RKO (cell line): Measurements from ENCODE around the gene SDF4.

Experiments used
- DNase-seq: peaks from one replicate; pipeline ENCODE4 v3.0.0-alpha.2; 2016; ENCODE audit warnings: low spot score

Gene SDF4

DNA sequence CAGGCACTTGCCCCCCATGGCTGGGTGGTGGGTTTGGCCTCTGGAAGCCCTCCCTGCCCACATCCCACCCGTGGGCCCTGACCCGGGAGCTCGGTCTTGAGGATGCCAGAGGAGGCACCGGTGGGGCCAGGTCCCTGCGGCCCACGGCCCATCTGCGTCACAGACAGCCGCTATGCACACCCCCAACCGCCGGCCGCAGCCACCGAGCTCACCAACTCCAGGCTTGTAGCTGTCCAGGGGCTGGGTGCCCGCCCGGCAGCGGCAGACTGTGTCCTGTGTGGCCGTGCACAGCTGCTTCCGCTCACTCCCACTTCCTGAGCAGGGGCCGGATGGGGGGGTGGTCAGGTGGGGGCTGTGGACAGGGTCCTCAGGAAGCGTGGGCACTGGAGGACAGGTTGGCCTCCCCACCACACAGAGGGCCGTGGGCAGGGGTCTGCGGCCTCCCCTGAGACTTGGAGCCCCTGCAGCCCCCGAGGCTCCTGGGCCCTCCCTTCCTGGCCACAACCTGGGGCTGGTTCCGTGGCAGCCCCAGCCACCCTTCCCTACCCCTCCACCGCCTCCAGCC lies 18.9 kb downstream of the SDF4 start:
- DNase-seq: no peak

- DNase-seq: no peak
Observed at GRCh38 chr1:1211541-1212441, 20.0 kb downstream of the SDF4 start.

GRCh38 chr1:1210726-1211540 lies 20.9 kb downstream of the SDF4 start:
- no peak for DNase-seq

DNA sequence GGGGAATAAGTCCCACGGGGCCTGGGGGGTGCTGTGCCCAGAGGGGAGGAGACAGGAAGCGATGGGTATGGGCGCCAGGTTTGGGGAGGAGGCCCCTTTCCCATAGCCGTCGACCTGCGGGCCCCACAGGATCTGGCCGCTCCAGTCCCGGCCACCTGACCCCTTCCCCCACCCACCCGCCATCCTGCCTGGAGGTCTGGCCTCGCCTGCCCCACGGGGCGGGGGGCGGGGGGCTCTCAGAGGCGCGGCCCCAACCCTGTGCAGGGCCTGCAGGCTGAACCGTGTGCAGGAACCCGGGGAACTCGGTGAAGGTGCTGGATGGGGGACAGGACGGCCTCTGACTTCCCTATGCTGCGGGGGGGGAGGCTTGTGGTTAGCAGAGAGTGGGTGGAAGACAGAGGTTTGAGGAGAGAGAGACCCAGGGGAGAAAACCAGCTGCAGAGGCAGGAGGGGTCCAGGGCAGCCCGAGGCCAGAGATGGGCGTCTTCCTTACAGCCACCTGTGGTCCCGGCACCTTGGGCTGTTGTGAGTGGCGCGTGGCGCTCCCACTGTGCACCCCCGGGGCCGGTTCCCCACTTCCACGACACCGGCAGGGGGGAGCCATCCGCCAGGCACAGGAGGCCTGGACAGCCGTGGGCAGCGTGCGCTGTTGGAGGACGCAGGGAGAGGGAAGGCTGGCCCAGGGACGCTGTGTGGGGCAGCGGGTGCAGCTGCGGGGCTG lies 22.9 kb downstream of the SDF4 start:
- DNase-seq: no peak

DNA sequence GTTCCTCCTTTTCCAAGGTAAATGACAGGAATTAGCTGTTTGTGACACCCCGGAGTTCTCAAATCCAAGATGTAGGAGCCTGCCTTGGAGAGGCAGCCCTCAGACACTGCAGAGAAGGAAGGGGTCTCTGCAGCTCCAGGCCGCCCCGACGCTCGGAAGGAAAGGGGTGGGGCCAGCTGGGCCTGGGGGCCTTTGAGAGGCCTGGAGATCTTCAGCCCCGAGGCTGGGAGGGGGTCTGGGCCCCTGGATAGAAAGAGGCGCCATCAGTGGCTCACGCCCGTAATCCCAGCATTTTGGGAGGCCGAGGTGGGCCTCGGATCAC lies 24.3 kb downstream of the SDF4 start:
- no peak for DNase-seq

DNA sequence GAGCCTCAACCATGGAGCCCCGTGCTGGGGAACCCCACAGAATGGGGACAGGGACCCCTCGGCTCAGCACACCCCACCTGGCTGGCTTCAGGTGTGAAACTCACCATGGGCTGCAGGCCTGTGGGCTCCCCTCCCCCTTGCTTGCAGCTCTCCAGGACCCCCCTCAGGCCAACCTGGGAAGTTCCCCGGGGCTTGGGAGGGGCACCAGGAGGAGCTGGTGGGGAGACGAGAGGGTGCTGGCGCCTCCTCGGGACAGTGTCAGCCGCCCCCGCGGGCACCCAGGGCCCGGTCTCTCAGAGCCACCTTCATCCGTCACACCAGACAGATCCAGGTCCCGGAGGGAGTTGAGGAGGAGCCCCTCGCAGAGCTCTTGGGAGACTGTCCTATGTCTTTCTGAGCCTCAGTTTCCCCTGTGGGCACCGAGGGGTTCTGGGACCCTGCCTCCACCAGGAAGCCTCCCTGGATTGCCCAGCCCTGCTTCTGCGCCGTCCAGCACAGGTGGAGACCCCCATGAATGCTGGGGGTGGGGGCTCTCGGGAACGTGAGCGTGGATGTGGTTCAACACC lies 24.8 kb downstream of the SDF4 start:
- DNase-seq: no peak

GRCh38 chr1:1206376-1206965 lies 25.3 kb downstream of the SDF4 start, which contains the start of gene TNFRSF18:
Gene TNFRSF18, minus strand, starts transcription at chr1:1206592. Its CDS starts 21 bp downstream, at chr1:1206571.
- no peak for DNase-seq

- no peak for DNase-seq
Observed at GRCh38 chr1:1205769-1206375, 25.9 kb downstream of the SDF4 start.

DNA sequence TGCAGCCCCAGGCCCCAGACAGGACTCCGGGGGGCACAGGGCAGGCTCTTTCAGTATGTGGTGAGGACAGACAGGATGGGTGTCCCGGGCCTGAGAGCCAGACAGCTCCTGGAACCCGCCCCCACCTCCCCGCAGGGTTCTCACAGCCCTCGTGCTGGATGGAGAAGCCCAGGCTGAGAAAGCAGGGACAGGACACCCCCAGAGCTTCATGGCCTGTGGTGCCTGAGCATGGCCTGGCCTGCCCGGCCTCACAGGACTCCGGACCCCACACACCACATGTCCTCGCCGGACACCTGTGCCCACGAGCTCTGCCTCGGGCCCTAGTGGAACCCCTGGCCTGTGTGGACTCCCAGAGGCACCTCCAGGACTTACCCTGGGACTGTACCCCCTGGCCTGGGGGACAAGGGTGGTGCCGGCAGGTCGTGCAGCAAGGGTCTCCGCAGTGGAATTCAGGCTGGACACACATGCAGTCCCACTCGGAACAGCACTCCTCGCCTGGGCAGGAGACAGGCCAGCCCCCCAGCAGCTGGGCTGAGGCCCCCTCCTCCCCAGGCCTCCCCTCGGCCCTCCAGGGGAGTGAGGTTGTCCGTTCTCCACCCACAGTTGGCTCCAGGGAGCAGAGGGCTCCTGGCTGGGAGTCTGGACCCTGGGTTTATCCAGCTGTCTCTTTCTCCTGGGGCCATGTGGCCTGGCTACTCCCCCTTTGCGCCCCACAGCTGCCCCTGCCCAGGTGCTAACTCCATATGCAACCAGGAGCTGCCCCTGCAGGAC lies 26.6 kb downstream of the SDF4 start:
- DNase-seq: no peak

GRCh38 chr1:1204425-1204920 lies 27.3 kb downstream of the SDF4 start:
- DNase-seq: no peak

- no peak for DNase-seq
Observed at GRCh38 chr1:1203561-1204424, 28.0 kb downstream of the SDF4 start.

- no peak for DNase-seq
Observed at GRCh38 chr1:1202831-1203560, 28.8 kb downstream of the SDF4 start.

DNA sequence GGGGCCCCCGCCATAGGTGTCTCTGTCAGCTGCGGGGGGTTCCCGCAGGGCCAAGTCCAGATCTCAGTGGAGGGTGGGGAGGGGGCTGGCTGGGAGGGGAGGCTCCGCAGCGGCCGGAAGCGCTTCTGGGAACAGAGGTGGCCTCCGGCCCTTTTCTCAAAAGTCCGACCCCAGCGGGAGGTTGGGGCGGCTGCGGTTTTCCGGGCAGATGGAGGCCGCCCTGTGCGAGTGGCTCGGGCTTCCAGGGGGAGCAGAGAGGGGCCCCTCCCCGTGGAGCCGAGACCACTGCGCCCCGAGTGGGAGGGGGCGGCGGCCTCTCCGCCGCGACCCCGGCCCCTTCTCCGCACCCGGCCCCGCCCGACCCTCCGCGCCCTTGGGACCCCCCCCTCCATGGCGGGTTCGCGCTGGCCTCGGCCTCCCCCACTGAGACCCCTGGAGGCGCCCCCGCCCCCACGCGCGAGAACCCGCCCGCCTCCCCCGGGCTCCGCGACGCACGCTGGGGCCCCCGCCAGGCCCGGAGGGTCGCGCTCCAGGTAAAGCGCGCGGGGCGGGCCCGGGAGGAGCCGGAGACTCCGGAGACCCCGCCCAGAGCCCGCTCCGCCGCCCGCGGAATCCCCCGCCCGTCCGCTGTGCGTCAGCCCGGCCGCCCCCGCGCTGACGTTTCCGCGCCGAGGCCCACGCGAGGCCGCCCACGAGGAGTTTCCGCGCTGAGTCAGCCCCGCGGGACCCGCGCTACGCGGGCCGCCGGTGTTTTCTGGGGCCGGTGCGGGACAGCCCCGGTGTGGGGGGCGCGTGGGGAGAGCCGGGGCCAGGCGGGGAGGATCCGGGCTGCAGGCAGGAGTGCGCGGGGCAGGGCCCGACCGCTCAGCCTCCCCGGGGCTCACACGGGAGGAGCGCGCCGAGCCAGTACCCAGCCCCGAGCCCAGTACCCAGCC lies 30.7 kb downstream of the SDF4 start:
- peak; percentile 22 for DNase-seq

GRCh38 chr1:1199961-1200875 lies 31.6 kb downstream of the SDF4 start:
- DNase-seq: no peak

DNA sequence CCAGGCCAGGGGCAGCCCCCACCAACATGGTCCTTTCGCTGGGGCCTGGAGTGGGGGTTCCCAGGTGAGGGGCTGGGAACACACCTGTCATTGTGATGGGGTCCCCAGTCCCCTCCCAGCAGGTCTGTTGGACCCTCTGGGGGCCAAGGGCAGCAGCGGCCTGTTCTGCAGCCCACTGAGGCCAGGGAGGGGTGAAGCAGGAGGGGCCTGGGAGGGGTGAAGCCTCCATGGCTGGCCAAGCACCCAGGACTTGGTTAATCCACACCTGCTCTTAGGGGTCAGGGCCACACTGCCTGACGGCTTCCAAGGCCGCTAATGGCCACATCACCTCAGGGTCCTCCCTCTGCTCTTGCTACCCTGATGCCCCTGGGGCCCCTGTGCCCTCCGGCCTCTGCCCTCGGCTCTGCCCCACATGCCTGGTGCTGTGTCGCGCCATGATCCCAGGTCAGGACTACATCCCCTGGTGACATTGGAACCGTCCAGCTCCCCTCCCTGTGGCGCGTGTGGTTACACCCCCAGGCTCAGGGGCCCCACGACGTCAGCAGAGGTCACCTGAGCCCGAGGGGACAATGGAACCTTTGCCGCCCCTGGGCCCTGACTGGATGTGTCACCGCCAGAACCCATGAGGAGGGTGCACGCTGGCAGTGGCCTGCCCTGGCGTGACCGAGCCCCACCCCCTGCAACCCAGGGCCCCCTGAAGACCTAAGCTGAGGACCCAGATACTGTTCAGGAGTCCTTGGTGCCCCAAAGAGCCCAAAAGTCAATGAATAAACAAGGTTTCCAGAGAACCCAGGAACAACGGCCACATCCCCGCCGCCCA lies 32.5 kb downstream of the SDF4 start:
- no peak for DNase-seq
